Measurements from ENCODE around the gene NR2F6.

NR2F6 gene

GRCh38 chr19:17244618-17245534 is 843 bp downstream of the NR2F6 start (continued):
- TF ChIP-seq ZNF639 (tag by site-specific recombination; IDR thresholded peaks at IDR 0.05): no peak
- no peak for TF ChIP-seq ZBTB20 (tag by site-specific recombination; IDR thresholded peaks at IDR 0.05)
- TF ChIP-seq ZSCAN23 (tag by site-specific recombination; IDR thresholded peaks at IDR 0.05): no peak; the same call in 1 of the 2 replicates
- TF ChIP-seq ZNF768 (tag by site-specific recombination; IDR thresholded peaks at IDR 0.05): no peak
- no peak for TF ChIP-seq ZNF488 (tag by site-specific recombination; IDR thresholded peaks at IDR 0.05)

- ChIA-PET CTCF (no interaction called here), POLR2A (interaction anchor here (1.0 to 6.8 kb wide), 5 partner anchors 9 to 39 kb away, joined by 3 to 29 read pairs (median 5); partner anchors contain the start of genes BABAM1, OCEL1 and USE1)
- Histone ChIP-seq H3K4me3 (ENCODE audit: low read depth, low read length) (peak overlapping the region; percentile 76), H3K27ac (ENCODE audit: extremely low read depth, low read depth, low read length) (peak overlapping the region; percentile 82; the same call in 1 of the 2 replicates), H3K9me3 (ENCODE audit: control insufficient read depth, insufficient read depth, low read depth, low read length) (no peaks in the 10 kb centered on the region), H3K4me1 (ENCODE audit: control insufficient read depth, insufficient read depth, low read length) (peaks cover 8% of the 10 kb centered on the region), H3K36me3 (ENCODE audit: control insufficient read depth in 2 of 2, insufficient read depth in 1 of 2, low read length in 2 of 2) (peaks cover 0 to 16% of the 10 kb centered on the region in 2 experiments; a peak in 2 of 3 replicates)
- no peak; the same call in 1 of the 2 replicates for TF ChIP-seq ZNF600 (tag by site-specific recombination; IDR thresholded peaks at IDR 0.05)
- TF ChIP-seq ZNF19 (tag by site-specific recombination; IDR thresholded peaks at IDR 0.05; ENCODE audit: low read depth): no peak
- no peak for TF ChIP-seq ZNF114 (tag by site-specific recombination; IDR thresholded peaks at IDR 0.05)
- TF ChIP-seq ZNF558 (tag by site-specific recombination; IDR thresholded peaks at IDR 0.05): no peak
- no peak for TF ChIP-seq ZNF677 (tag by site-specific recombination; IDR thresholded peaks at IDR 0.05)
- no peak for TF ChIP-seq ZNF623 (tag by site-specific recombination; IDR thresholded peaks at IDR 0.05)
- 0 out of 2 replicates have a peak, but pooled peaks have one; percentile 17 for TF ChIP-seq EGR2 (tag by site-specific recombination; IDR thresholded peaks at IDR 0.05; ENCODE audit: low read depth)
- TF ChIP-seq HIC1 (tag by site-specific recombination; IDR thresholded peaks at IDR 0.05): 0 out of 2 replicates have a peak, but pooled peaks have one; percentile 42
- peak; percentile 86 for TF ChIP-seq ZBTB20 (tag by site-specific recombination; IDR thresholded peaks at IDR 0.05)
- TF ChIP-seq INSM2 (tag by site-specific recombination; IDR thresholded peaks at IDR 0.05): 0 out of 2 replicates have a peak, but pooled peaks have one; percentile 18
- TF ChIP-seq ZEB2 (tag by site-specific recombination; IDR thresholded peaks at IDR 0.05): 0 out of 2 replicates have a peak, but pooled peaks have one; percentile 40
- no peak for TF ChIP-seq ZNF48 (tag by site-specific recombination; IDR thresholded peaks at IDR 0.05)
- no peak for TF ChIP-seq KLF10 (tag by site-specific recombination; IDR thresholded peaks at IDR 0.05)
- peak; percentile 63 for TF ChIP-seq ZNF341 (tag by site-specific recombination; IDR thresholded peaks at IDR 0.05; ENCODE audit: low read depth)
- TF ChIP-seq SP2 (tag by site-specific recombination; IDR thresholded peaks at IDR 0.05): peak; percentile 33
- TF ChIP-seq ZNF398 (tag by site-specific recombination; IDR thresholded peaks at IDR 0.05): peak; percentile 68
- no peak for TF ChIP-seq BCL6B (tag by site-specific recombination; IDR thresholded peaks at IDR 0.05)
Measured at GRCh38 chr19:17243830-17244617, 1.7 kb downstream of the NR2F6 start.

Measured in HEK293 (cell line).